A549 (cell line): ENCODE measurements around the gene LARGE1. TPM values are rescaled to one million over a fixed set of nuclear protein-coding genes. Genes with fewer than 3 reads are reported as not detected.

ENCODE experiments used
- ATAC-seq, 2 experiments: fragments of 200-7000 bp in 1 of 2; fragments of >200 bp in 1 of 2; cut with Nextera tagmentation in 1 of 2; cut with Tn5 transposase in 1 of 2; 3 replicates each; pipeline versions ENCODE4 v1.8.0 to v1.9.1; 2018 to 2020; ENCODE audit warnings: mild to moderate bottlenecking in 1 of 2, moderate library complexity in 1 of 2
- CTCF ChIA-PET: fragments of 300-600 bp; sonication (Branson Sonifier 250); formaldehyde crosslinking; extraction: SDS; loops from one replicate; lab custom pipeline; 2021; ENCODE audit warnings: antibody characterized with exemption, inconsistent platforms; lab: Yijun Ruan, JAX
- POLR2A ChIA-PET: fragments of 350-600 bp; formaldehyde crosslinking; extraction: SDS; loops from one replicate; lab custom pipeline; 2021; ENCODE audit warnings: antibody characterized with exemption, inconsistent platforms; lab: Yijun Ruan, JAX
- DNase-seq, 2 experiments: peaks; one replicate each; pipeline versions ENCODE4 v3.0.0 to v3.0.0-alpha.2; 2011 to 2016; ENCODE audit warnings: low read depth in 1 of 2, low spot score in 1 of 2
- FAIRE-seq: peaks from 2 replicates; lab custom pipeline; 2011; peaks lifted over from hg19 to GRCh38; lab: Jason Lieb, UNC
- H3K27ac ChIP-seq, 2 experiments: fragments of >200 bp; sonication (Bioruptor Twin); formaldehyde crosslinking; 3 replicates each; pipeline ENCODE4 v1.5.1; 2016 to 2017
- H3K4me1 ChIP-seq: fragments of >200 bp; sonication (Bioruptor Twin); formaldehyde crosslinking; 3 replicates; pipeline ENCODE4 v1.6.1; 2016
- H3K4me2 ChIP-seq: fragments of >200 bp; sonication (Bioruptor Twin); formaldehyde crosslinking; 3 replicates; pipeline ENCODE4 v1.6.1; 2016
- H3K4me3 ChIP-seq: fragments of >200 bp; sonication (Bioruptor Twin); formaldehyde crosslinking; 3 replicates; pipeline ENCODE4 v1.5.1; 2016
- H3K9me3 ChIP-seq: fragments of >200 bp; sonication (Bioruptor Twin); formaldehyde crosslinking; 3 replicates; pipeline ENCODE4 v1.6.1; 2016
- BCL3 ChIP-seq: fragments of >200 bp; sonication (Bioruptor Twin); formaldehyde crosslinking; IDR thresholded peaks from 3 replicates; pipeline ENCODE4 v1.6.1; 2016
- CEBPB ChIP-seq, 2 experiments: fragments of >200 bp in 1 of 2; sonication (Bioruptor Twin) in 1 of 2; formaldehyde crosslinking in 1 of 2; IDR thresholded peaks; 2 replicates each; pipeline ENCODE4 v1.6.1; 2012 to 2016
- E2F6 ChIP-seq: IDR thresholded peaks from 2 replicates; pipeline ENCODE4 v1.6.1; 2012; ENCODE audit warnings: low read depth, borderline replicate concordance
- EHF ChIP-seq: fragments of 250-450 bp; sonication (Bioruptor Pico); IDR thresholded peaks from 2 replicates; pipeline ENCODE4 v1.5.0; 2020; ENCODE audit warnings: mild to moderate bottlenecking
- EHMT2 ChIP-seq: fragments of 200-600 bp; sonication (generic); IDR thresholded peaks from 2 replicates; pipeline ENCODE4 v1.6.1; 2016; ENCODE audit warnings: antibody characterized with exemption, low read depth, mild to moderate bottlenecking, moderate library complexity
- EP300 ChIP-seq, 2 experiments: fragments of >200 bp; sonication (Bioruptor Twin); formaldehyde crosslinking; IDR thresholded peaks; 2 replicates in 1 of 2; 3 replicates in 1 of 2; pipeline ENCODE4 v1.6.1; 2016 to 2017
- ESRRA ChIP-seq: fragments of 150-350 bp; IDR thresholded peaks from 2 replicates; pipeline ENCODE4 v1.6.1; 2014; ENCODE audit warnings: mild to moderate bottlenecking, low read length, borderline replicate concordance
- FOXS1 ChIP-seq: fragments of 250-450 bp; sonication (Bioruptor Pico); IDR thresholded peaks from 2 replicates; pipeline ENCODE4 v1.5.0; 2020; ENCODE audit warnings: mild to moderate bottlenecking, moderate library complexity
- HOXA7 ChIP-seq: fragments of 250-450 bp; sonication (Bioruptor Pico); IDR thresholded peaks from 2 replicates; pipeline ENCODE4 v1.5.0; 2020; ENCODE audit warnings: mild to moderate bottlenecking, moderate library complexity
- JUN ChIP-seq, 2 experiments: fragments of >200 bp; sonication (Bioruptor Twin); formaldehyde crosslinking; IDR thresholded peaks; 2 replicates in 1 of 2; 3 replicates in 1 of 2; pipeline ENCODE4 v1.6.1; 2016 to 2017
- KDM5A ChIP-seq: fragments of 200-600 bp; sonication (generic); IDR thresholded peaks from 2 replicates; pipeline ENCODE4 v1.6.1; 2016; ENCODE audit warnings: antibody characterized with exemption, mild to moderate bottlenecking
- MAFK ChIP-seq: fragments of 450-650 bp; IDR thresholded peaks from 2 replicates; pipeline ENCODE4 v1.6.1; 2014; ENCODE audit not compliant: partially characterized antibody
- MYC ChIP-seq: IDR thresholded peaks from 2 replicates; pipeline ENCODE4 v1.6.1; 2012; ENCODE audit warnings: mild to moderate bottlenecking, inconsistent platforms, low read length, improper control_type of control experiment, borderline replicate concordance
- NFE2L2 ChIP-seq: fragments of 150-350 bp; conservative IDR thresholded peaks from 2 replicates; pipeline ENCODE4 v1.6.1; 2014; ENCODE audit warnings: low read length
- NPAS2 ChIP-seq: fragments of 250-450 bp; sonication (Bioruptor Pico); IDR thresholded peaks from 2 replicates; pipeline ENCODE4 v1.8.0; 2022; ENCODE audit warnings: mild to moderate bottlenecking, moderate library complexity, borderline replicate concordance
- PBX3 ChIP-seq: IDR thresholded peaks from 2 replicates; pipeline ENCODE4 v1.6.1; 2012
- REST ChIP-seq: fragments of 200-600 bp; sonication (generic); IDR thresholded peaks from 2 replicates; pipeline ENCODE4 v1.6.1; 2016; ENCODE audit warnings: antibody characterized with exemption, mild to moderate bottlenecking, moderate library complexity
- RFX5 ChIP-seq: fragments of 450-650 bp; IDR thresholded peaks from 2 replicates; pipeline ENCODE4 v1.7.1; 2014; ENCODE audit warnings: antibody characterized with exemption, mild to moderate bottlenecking, moderate library complexity
- SMC3 ChIP-seq: fragments of >200 bp; sonication (Bioruptor Twin); formaldehyde crosslinking; IDR thresholded peaks from 3 replicates; pipeline ENCODE4 v1.6.1; 2018; ENCODE audit warnings: inconsistent platforms
- SREBF2 ChIP-seq: fragments of 450-650 bp; IDR thresholded peaks from 2 replicates; pipeline ENCODE4 v1.6.1; 2014; ENCODE audit warnings: mild to moderate bottlenecking, moderate library complexity
- TFCP2L1 ChIP-seq: fragments of 250-450 bp; sonication (Bioruptor Pico); IDR thresholded peaks from 2 replicates; pipeline ENCODE4 v1.5.0; 2021; ENCODE audit warnings: mild to moderate bottlenecking
- ZFP36 ChIP-seq: fragments of 450-650 bp; IDR thresholded peaks from 2 replicates; pipeline ENCODE4 v1.6.1; 2014; ENCODE audit warnings: borderline replicate concordance; ENCODE audit not compliant: partially characterized antibody
- WGBS: methylation state at CpG from one replicate; pipeline ENCODE4 v1.1.6; 2017; ENCODE audit errors: missing lambda C conversion rate; 5-methylcytosine and 5-hydroxymethylcytosine counted together
- polyA plus RNA-seq, 4 experiments: library from polyadenylated mRNA; depleted of rRNA in 3 of 4; stranded (reverse); fragments of >200 nt; fragmentation: RNase III in 1 of 4; extraction: RNeasy Plus Mini Kit Qiagen cat#74134 plus additional on column Dnase treatment in 1 of 4; gene quantifications; 2 replicates in 3 of 4; 3 replicates in 1 of 4; pipeline ENCODE4 v1.2.3, GENCODE V29; 2011 to 2017

The LARGE1 gene
- polyA plus RNA-seq, 2 of the 4 experiments (the other 2 are of a cell fraction), result 2.7 to 5.8 TPM

- CTCF ChIA-PET, result interaction anchor here (1.3 kb wide), 1 partner anchor 12 kb away, joined by 3 read pairs; no protein-coding TSS in a partner anchor
- no peak for TF ChIP-seq REST
- TF ChIP-seq EP300 (IDR thresholded peaks at IDR 0.05), result no peak
- TF ChIP-seq MYC, result no peak
- TF ChIP-seq SMC3, result no peak
- Histone ChIP-seq H3K4me2 (no peak overlapping the region), H3K4me1 (peaks cover 9% of the 10 kb centered on the region), H3K4me3 (no peak overlapping the region), H3K27ac (no peak overlapping the region), H3K9me3 (no peaks in the 10 kb centered on the region)
- POLR2A ChIA-PET, result no interaction called here
- FAIRE-seq (no peak), ATAC-seq (no peak), DNase-seq (no peak)
- WGBS, result 75% methylated on average over 15 of the region's 22 CpGs
These were observed 270.0 kb downstream of the LARGE1 start for GRCh38 chr22:33650244-33650643.

GRCh38 chr22:33648478-33648877 lies 271.8 kb downstream of the LARGE1 start:
- DNase-seq, result no peak
- ChIA-PET POLR2A (no interaction called here), CTCF (no interaction called here)
- Histone ChIP-seq H3K4me1 (peaks cover 9% of the 10 kb centered on the region), H3K27ac (no peak overlapping the region), H3K9me3 (no peaks in the 10 kb centered on the region)
- WGBS, result 46% methylated on average over 3 of the region's 3 CpGs
- no peak for FAIRE-seq
- TF ChIP-seq E2F6 (no peak), HOXA7 (CRISPR knock-in tag) (no peak), TFCP2L1 (CRISPR knock-in tag) (no peak), BCL3 (no peak), ESRRA (no peak), SMC3 (no peak), ZFP36 (no peak), MYC (no peak), NFE2L2 (no peak), FOXS1 (CRISPR knock-in tag) (no peak), RFX5 (no peak), EHF (CRISPR knock-in tag) (no peak), SREBF2 (no peak), KDM5A (no peak), JUN (IDR thresholded peaks at IDR 0.05) (no peak), MAFK (no peak), EHMT2 (no peak), NPAS2 (CRISPR knock-in tag) (no peak), PBX3 (no peak), CEBPB (IDR thresholded peaks at IDR 0.05) (no peak)
- TF ChIP-seq, all 56 proteins: peak for 0
- Histone ChIP-seq H3K4me3 (no peak overlapping the region), H3K4me2 (no peak overlapping the region)
- ATAC-seq, result no peak
